Lower lobe of right lung (tissue), 2 donors: ENCODE data around the gene TMEM33. TPM values are rescaled to one million over a fixed set of nuclear protein-coding genes. Genes with fewer than 3 reads are reported as not detected.

Source experiments
- ATAC-seq, 2 donors: fragments of 200-7000 bp; cut with Tn5 transposase; one replicate each; pipeline ENCODE4 v1.9.1; 2020 to 2022; ENCODE audit warnings: mild to moderate bottlenecking in 2 of 2, moderate library complexity in 2 of 2
- DNase-seq: peaks from one replicate; pipeline ENCODE4 v3.0.0-alpha.2; 2020
- H3K27ac ChIP-seq: fragments of 200-600 bp; one replicate; pipeline ENCODE4 v1.8.0; 2022
- H3K27me3 ChIP-seq: fragments of 200-600 bp; one replicate; pipeline ENCODE4 v1.8.0; 2022; ENCODE audit warnings: low read depth
- H3K36me3 ChIP-seq: fragments of 200-600 bp; one replicate; pipeline ENCODE4 v1.8.0; 2022; ENCODE audit warnings: mild to moderate bottlenecking
- H3K4me1 ChIP-seq: fragments of 200-600 bp; one replicate; pipeline ENCODE4 v1.8.0; 2022
- H3K4me3 ChIP-seq: fragments of 200-600 bp; one replicate; pipeline ENCODE4 v1.8.0; 2022; ENCODE audit warnings: mild to moderate bottlenecking
- H3K9me3 ChIP-seq: fragments of 200-600 bp; one replicate; pipeline ENCODE4 v1.8.0; 2022
- CTCF ChIP-seq: fragments of 200-600 bp; IDR thresholded peaks from one replicate; pipeline ENCODE4 v1.8.0; 2022; ENCODE audit warnings: antibody characterized with exemption, mild to moderate bottlenecking
- intact Hi-C: fragments of 100-400 bp; cut with DNase I; formaldehyde crosslinking; loops from one replicate; pipeline ENCODE4 v1.11.0; 2022
- total RNA-seq: library from RNA; stranded (reverse); fragmentation: NEBNext Ultra II Directional; extraction: Animal tissue kit (Norgen Biotek cat#: 25700); gene quantifications from one replicate; pipeline ENCODE4 v1.2.1, GENCODE V29; 2021
- donor health status: DM: no; HTN: yes; CAD: no; lungs with severe emphysema.

TMEM33 gene
- total RNA-seq, 1 donor from 2014 or later = 73.9 TPM

- peak within 1 kb of the TSS; percentile 91 for H3K4me3 ChIP-seq
- peak within 1 kb of the TSS; percentile 91 for H3K27ac ChIP-seq
- H3K4me1 ChIP-seq = peaks cover 24% of the 10 kb centered on the region
- peak; percentile 99 to 100 for ATAC-seq
- no peaks in the 10 kb centered on the region for H3K27me3 ChIP-seq
- intact Hi-C loops = no loop called here
- TF ChIP-seq CTCF = peak; percentile 50
- peak; percentile 96 for DNase-seq
- no peaks in the 10 kb centered on the region for H3K36me3 ChIP-seq
- no peaks in the 10 kb centered on the region for H3K9me3 ChIP-seq
These were observed 55.3 kb downstream of the TMEM33 start, which contains the start of gene SLC30A9 for GRCh38 chr4:41990365-41991111. SLC30A9 (plus strand) TSS chr4:41990530; CDS start chr4:41990652, 122 bp downstream.

GRCh38 chr4:41991916-41992767, 56.9 kb downstream of the TMEM33 start:
- no peak for DNase-seq
- no peak for TF ChIP-seq CTCF
- no peak overlapping the region for H3K4me3 ChIP-seq
- intact Hi-C loops = no loop called here
- no peak overlapping the region for H3K27ac ChIP-seq
- H3K9me3 ChIP-seq = no peaks in the 10 kb centered on the region
- no peaks in the 10 kb centered on the region for H3K36me3 ChIP-seq
- no peaks in the 10 kb centered on the region for H3K27me3 ChIP-seq
- no peak for ATAC-seq
- H3K4me1 ChIP-seq = peaks cover 24% of the 10 kb centered on the region

- Histone ChIP-seq H3K27ac (no peak overlapping the region), H3K27me3 (no peaks in the 10 kb centered on the region), H3K36me3 (no peaks in the 10 kb centered on the region), H3K9me3 (no peaks in the 10 kb centered on the region), H3K4me1 (peaks cover 24% of the 10 kb centered on the region), H3K4me3 (no peak overlapping the region)
- ATAC-seq (no peak), DNase-seq (no peak)
- intact Hi-C loops = no loop called here
- TF ChIP-seq CTCF = no peak
These were observed 58.0 kb downstream of the TMEM33 start for GRCh38 chr4:41992967-41993857.

- H3K36me3 ChIP-seq = no peaks in the 10 kb centered on the region
- H3K9me3 ChIP-seq = no peaks in the 10 kb centered on the region
- no peak for DNase-seq
- ATAC-seq = no peak
- no peak overlapping the region for H3K4me3 ChIP-seq
- intact Hi-C loops = no loop called here
- TF ChIP-seq CTCF = no peak
- no peaks in the 10 kb centered on the region for H3K27me3 ChIP-seq
- H3K4me1 ChIP-seq = peaks cover 21% of the 10 kb centered on the region
- H3K27ac ChIP-seq = no peak overlapping the region
These were observed 59.3 kb downstream of the TMEM33 start for GRCh38 chr4:41994461-41994985.

- ATAC-seq = no peak
- intact Hi-C loops = no loop called here
These were observed 62.8 kb downstream of the TMEM33 start for GRCh38 chr4:41998019-41998418.

More at GRCh38 chr4:41998019-41998418, 62.8 kb downstream of the TMEM33 start:
- H3K27me3 ChIP-seq = no peaks in the 10 kb centered on the region
- H3K4me3 ChIP-seq = no peak overlapping the region
- peaks cover 4% of the 10 kb centered on the region for H3K4me1 ChIP-seq
- no peak for DNase-seq
- H3K36me3 ChIP-seq = peaks cover 8% of the 10 kb centered on the region
- H3K27ac ChIP-seq = no peak overlapping the region
- no peak for TF ChIP-seq CTCF
- H3K9me3 ChIP-seq = no peaks in the 10 kb centered on the region
